HepG2 (cell line): ENCODE measurements around the gene TBC1D22A. TPM values are rescaled to one million over a fixed set of nuclear protein-coding genes. Genes with fewer than 3 reads are reported as not detected.
A peak's percentile ranks its signal among the peaks of the same experiment; 100 is the strongest.

Experiments
- ATAC-seq: fragments of 200-7000 bp; cut with Tn5 transposase; 3 replicates; pipeline ENCODE4 v1.9.1; 2020; ENCODE audit warnings: mild to moderate bottlenecking, moderate library complexity
- BruUV-seq: library from RNA; stranded (reverse); fragments of 400-500 nt; replicated peaks from 2 replicates; lab custom pipeline; 2021; lab: Mats Ljungman, UMichigan
- CTCF ChIA-PET: fragments of 300-600 bp; formaldehyde crosslinking; extraction: SDS; loops from one replicate; lab custom pipeline; 2021; ENCODE audit warnings: low total read pairs, inconsistent platforms, low intra/inter-chr PET ratio; lab: Yijun Ruan, JAX
- POLR2A ChIA-PET: fragments of 350-600 bp; sonication (Branson Sonifier 250); formaldehyde crosslinking; loops from one replicate; lab custom pipeline; 2020; ENCODE audit warnings: antibody characterized with exemption, inconsistent platforms; lab: Yijun Ruan, JAX
- DNase-seq: peaks from one replicate; pipeline ENCODE4 v3.0.0-alpha.2; 2015; ENCODE audit warnings: low spot score
- FAIRE-seq: peaks from 3 replicates; lab custom pipeline; 2011; peaks lifted over from hg19 to GRCh38; lab: Jason Lieb, UNC
- H2AFZ ChIP-seq: one replicate; pipeline ENCODE4 v1.6.1; 2011; ENCODE audit warnings: low read length, inconsistent platforms
- H3K27ac ChIP-seq: fragments of 300-600 bp; 3 replicates; pipeline ENCODE4 v1.8.0; 2011; ENCODE audit warnings: mixed run types, mild to moderate bottlenecking, mixed read lengths, low read length, inconsistent platforms; ENCODE audit not compliant: insufficient read depth; ENCODE audit errors: extremely low read length
- H3K27me3 ChIP-seq, 2 experiments: fragments of 200-600 bp in 1 of 2; 2 replicates in 1 of 2; 3 replicates in 1 of 2; pipeline versions ENCODE4 v1.6.0 to v1.8.0; 2011; ENCODE audit warnings: low read length in 2 of 2, mild to moderate bottlenecking in 2 of 2, moderate library complexity in 2 of 2, inconsistent platforms in 1 of 2; ENCODE audit not compliant: insufficient read depth in 2 of 2, control insufficient read depth in 1 of 2
- H3K36me3 ChIP-seq, 2 experiments: fragments of 200-600 bp in 1 of 2; replicated peaks in 1 of 2; 2 replicates in 1 of 2; 3 replicates in 1 of 2; pipeline versions ENCODE4 v1.5.1 to v1.8.0; 2011; ENCODE audit warnings: low read length in 2 of 2, inconsistent platforms in 1 of 2; ENCODE audit not compliant: insufficient read depth in 2 of 2, control insufficient read depth in 1 of 2
- H3K4me1 ChIP-seq: 2 replicates; pipeline ENCODE4 v1.5.1; 2012; ENCODE audit warnings: low read length, inconsistent platforms; ENCODE audit not compliant: insufficient read depth
- H3K4me2 ChIP-seq: 2 replicates; pipeline ENCODE4 v1.6.0; 2011; ENCODE audit warnings: low read depth, low read length, inconsistent platforms
- H3K4me3 ChIP-seq, 3 experiments: fragments of 200-600 bp in 1 of 3; sonication (generic), shearing (Covaris generic) in 1 of 3; replicated peaks in 1 of 3; 2 replicates each; pipeline ENCODE4 v1.5.1; 2011 to 2016; ENCODE audit warnings: low read length in 3 of 3, inconsistent platforms in 2 of 3, low read depth in 2 of 3, mild to moderate bottlenecking in 2 of 3, control low read depth in 1 of 3, mixed read lengths in 1 of 3; ENCODE audit not compliant: insufficient read depth in 1 of 3
- H3K79me2 ChIP-seq: one replicate; pipeline ENCODE4 v1.6.1; 2011; ENCODE audit warnings: low read length, inconsistent platforms; ENCODE audit not compliant: insufficient read depth
- H3K9ac ChIP-seq: 2 replicates; pipeline ENCODE4 v1.6.0; 2011; ENCODE audit warnings: mild to moderate bottlenecking, low read depth, low read length, inconsistent platforms; ENCODE audit not compliant: insufficient read depth
- H3K9me3 ChIP-seq: 2 replicates; pipeline ENCODE4 v1.5.1; 2012; ENCODE audit warnings: mild to moderate bottlenecking, low read length
- H4K20me1 ChIP-seq: 2 replicates; pipeline ENCODE4 v1.6.0; 2011; ENCODE audit warnings: inconsistent platforms, mild to moderate bottlenecking, low read length, moderate library complexity; ENCODE audit not compliant: insufficient read depth
- CREB1 ChIP-seq, 2 experiments: fragments of 450-650 bp in 1 of 2; IDR thresholded peaks; 2 replicates each; pipeline ENCODE4 v1.6.1; 2016 to 2017; ENCODE audit warnings: control low read depth in 1 of 2, mild to moderate bottlenecking in 1 of 2, missing compliant biosample characterization in 1 of 2, missing genetic modification characterization in 1 of 2
- SKI ChIP-seq: fragments of 450-650 bp; IDR thresholded peaks from one replicate; pipeline ENCODE4 v1.6.1; 2018; ENCODE audit warnings: mild to moderate bottlenecking; ENCODE audit not compliant: partially characterized antibody
- SNAPC2 ChIP-seq: sonication (generic); formaldehyde crosslinking; IDR thresholded peaks from 2 replicates; pipeline ENCODE4 v1.8.1; 2022; ENCODE audit warnings: mild to moderate bottlenecking, missing genetic modification reagents
- ZMYM3 ChIP-seq: sonication (generic); formaldehyde crosslinking; IDR thresholded peaks from 2 replicates; pipeline ENCODE4 v1.5.1; 2020; ENCODE audit warnings: mild to moderate bottlenecking, missing genetic modification reagents
- ZNF276 ChIP-seq: sonication (generic); formaldehyde crosslinking; IDR thresholded peaks from 2 replicates; pipeline ENCODE4 v1.4.0; 2020; ENCODE audit warnings: mild to moderate bottlenecking, low read depth, missing genetic modification reagents
- WGBS: methylation state at CpG from one replicate; pipeline ENCODE4 v1.1.6; 2017; ENCODE audit warnings: low lambda C conversion rate; 5-methylcytosine and 5-hydroxymethylcytosine counted together
- in situ Hi-C: cut with HindIII; loops from 2 replicates; pipeline ENCODE4 v1.10.0; 2017; ENCODE audit warnings: low pct_unique_long_range_greater_than_20kb; ENCODE audit not compliant: extremely low pct_ligation_motif_present
- intact Hi-C: fragments of 100-400 bp; cut with micrococcal nuclease; formaldehyde crosslinking; loops from one replicate; pipeline ENCODE4 v1.10.0; 2022; ENCODE audit not compliant: unreplicated experiment
- polyA plus RNA-seq, 8 experiments: library from polyadenylated mRNA; depleted of rRNA in 3 of 8; stranded (reverse) in 7 of 8; unstranded in 1 of 8; fragments of >200 nt; fragmentation: Illumina TruSeq in 4 of 8; extraction: Trizol in 4 of 8; gene quantifications; 2 replicates each; pipeline versions ENCODE4 v1.2.1 to v1.2.3, GENCODE V29; 2011 to 2016; ENCODE audit warnings: low read depth in 4 of 8, missing spikeins in 1 of 8, mixed read lengths in 1 of 8; ENCODE audit not compliant: insufficient read depth in 1 of 8
- total RNA-seq, 5 experiments: library from RNA; depleted of rRNA; stranded (reverse); fragments of >200 nt; fragmentation: Illumina TruSeq; extraction: Trizol; gene quantifications; 2 replicates each; pipeline ENCODE4 v1.2.3, GENCODE V29; 2016; ENCODE audit warnings: low read depth in 1 of 5

TBC1D22A gene
- total and polyA plus RNA-seq, 2 of the 13 experiments (the other 11 are each of a cell fraction or from before 2014, with no cell fraction given) = 17.3 to 18.0 TPM

DNA sequence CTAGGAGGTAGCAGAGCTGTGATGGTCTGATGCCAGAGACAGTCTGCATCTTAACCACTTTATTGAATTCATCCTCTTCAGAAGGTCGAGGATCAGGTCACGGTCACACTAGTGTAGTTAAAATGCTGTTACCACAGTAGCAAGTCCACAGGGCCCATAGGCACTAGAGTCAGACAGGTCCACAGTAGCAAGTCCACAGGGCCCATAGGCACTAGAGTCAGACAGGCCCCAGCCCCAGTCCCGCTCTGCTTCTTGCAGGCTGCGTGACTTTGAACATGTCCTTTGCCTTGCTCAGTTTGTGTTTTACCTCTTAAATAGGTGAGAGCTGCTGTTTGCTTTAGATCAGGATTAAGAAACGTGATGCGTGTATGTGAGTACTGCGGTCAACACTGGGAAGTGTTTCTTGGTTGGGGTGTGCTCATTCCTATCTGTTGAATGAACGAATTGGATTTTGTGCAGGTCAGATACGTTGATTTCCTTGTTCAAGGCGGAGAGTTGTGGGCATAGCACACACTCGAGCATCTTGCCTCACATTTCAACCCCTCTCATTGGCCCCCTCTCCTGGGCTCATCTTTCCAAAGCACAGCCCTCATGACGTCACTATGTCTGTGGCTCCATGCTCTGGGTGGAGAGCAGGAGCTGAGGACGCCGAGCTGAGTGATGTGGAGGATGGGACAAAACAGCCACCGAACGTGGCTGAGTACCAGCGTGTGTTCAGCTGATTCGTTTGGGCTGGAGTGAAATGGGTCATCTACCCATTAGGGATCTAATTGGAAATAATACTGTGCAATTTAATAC lies 191.7 kb downstream of the TBC1D22A start:
- Histone ChIP-seq H2AFZ (no peak overlapping the region), H3K36me3 (peaks cover 1 to 15% of the 10 kb centered on the region in 2 experiments; a peak in 3 of 5 replicates), H3K4me2 (no peak overlapping the region), H4K20me1 (no peaks in the 10 kb centered on the region), H3K79me2 (no peaks in the 10 kb centered on the region), H3K9me3 (no peaks in the 10 kb centered on the region), H3K9ac (no peak overlapping the region), H3K27ac (no peak overlapping the region), H3K4me1 (peaks cover 8% of the 10 kb centered on the region), H3K27me3 (no peaks in the 10 kb centered on the region), H3K4me3 (no peak overlapping the region)
- no peak for FAIRE-seq
- BruUV-seq = no TSS peak
- in situ Hi-C loops (no loop called here), intact Hi-C loops (no loop called here)
- WGBS = 96% methylated on average over 16 of the region's 18 CpGs
- ChIA-PET POLR2A (no interaction called here), CTCF (no interaction called here)
- DNase-seq = no peak
- peak; percentile 64 for ATAC-seq
- TF ChIP-seq SNAPC2 (CRISPR knock-in tag) (no peak), ZNF276 (CRISPR knock-in tag) (no peak), SKI (peak; percentile 26), ZMYM3 (CRISPR knock-in tag) (peak; percentile 45; the same call in 1 of the 2 replicates), CREB1 (IDR thresholded peaks at IDR 0.05) (peak; percentile 29; the same call in 1 of the 2 replicates), CREB1 (CRISPR knock-in tag; IDR thresholded peaks at IDR 0.05) (no peak)
